ENCODE measurements around the gene ARFIP1. TPM values are rescaled to one million over a fixed set of nuclear protein-coding genes. Genes with fewer than 3 reads are reported as not detected.

The ARFIP1 gene
- total RNA-seq, 1 donor from 2014 or later: 34.4 TPM

DNA sequence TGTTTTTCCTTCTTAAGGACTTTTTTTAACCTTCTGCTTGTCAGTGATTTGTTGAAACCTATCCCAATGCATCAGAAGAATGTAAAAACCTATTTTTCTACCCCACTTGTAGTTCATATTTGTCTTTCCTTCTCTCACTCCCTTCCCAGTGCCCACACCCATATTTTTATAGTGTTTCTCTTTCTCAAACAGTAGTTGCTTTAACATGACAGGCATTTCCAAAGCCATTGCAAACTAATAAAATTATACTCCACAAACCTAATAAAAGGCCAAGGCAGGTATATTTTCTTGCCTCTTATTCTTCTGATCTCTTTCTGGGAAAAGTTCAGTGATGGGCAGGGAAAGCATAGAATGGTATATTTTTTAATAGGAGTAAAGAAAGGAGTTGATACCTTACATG is 120.6 kb downstream of the ARFIP1 start:
- no peak for DNase-seq

DNA sequence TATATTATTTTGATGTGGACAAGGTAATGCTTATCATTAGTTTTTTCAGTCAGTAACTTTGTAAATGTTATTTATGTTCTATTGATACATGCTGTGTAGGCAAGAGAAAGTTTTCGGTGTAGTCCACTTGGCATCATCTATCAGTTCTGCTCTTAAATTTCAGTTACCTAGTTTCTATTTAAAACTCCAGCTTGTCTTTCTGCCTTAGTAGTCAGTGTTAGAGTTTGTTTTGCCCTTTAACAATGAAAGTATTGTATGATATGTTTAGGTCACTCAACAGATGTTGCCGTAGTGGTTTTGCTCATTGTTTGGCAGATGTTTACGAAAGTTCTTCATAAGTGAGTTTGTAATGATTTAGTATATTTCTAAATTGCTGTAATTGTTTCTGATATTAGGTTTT is 121.5 kb downstream of the ARFIP1 start:
- no peak for DNase-seq

DNA sequence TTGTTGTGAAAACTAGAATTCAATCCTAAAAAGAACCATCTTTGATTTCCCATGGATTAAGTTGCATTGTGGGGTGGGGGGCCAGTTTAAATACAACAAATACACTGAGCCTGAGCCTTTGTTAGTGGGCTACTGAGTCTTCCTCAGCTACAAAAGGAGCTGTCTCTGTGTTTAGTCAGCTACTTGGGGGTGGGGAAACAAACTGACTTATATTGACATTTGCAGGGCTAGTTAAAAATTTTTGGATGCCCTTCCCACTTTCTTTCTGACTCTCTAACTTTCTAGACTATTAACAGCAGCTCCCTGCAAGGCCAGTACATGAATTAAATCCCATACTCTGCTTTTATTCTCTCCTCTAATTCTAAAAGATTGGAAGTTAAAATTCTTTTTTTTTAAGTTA is 123.9 kb downstream of the ARFIP1 start:
- DNase-seq: no peak

DNA sequence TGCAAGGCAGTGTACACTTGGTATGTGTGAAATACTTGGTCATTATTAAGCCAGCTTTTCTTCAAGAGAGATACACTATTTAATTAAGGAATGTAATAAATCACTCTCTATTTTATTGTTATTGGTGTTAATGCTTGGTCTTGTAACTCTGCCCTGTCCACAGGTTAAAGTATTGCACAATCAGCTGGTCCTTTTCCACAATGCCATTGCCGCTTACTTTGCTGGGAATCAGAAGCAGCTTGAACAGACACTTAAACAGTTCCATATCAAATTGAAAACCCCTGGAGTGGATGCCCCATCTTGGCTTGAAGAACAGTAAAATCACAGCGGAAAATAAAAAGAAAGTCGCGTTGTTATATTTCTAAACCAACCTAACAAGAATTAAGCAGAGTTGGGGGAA is 130.1 kb downstream of the ARFIP1 start:
- no peak for DNase-seq

DNA sequence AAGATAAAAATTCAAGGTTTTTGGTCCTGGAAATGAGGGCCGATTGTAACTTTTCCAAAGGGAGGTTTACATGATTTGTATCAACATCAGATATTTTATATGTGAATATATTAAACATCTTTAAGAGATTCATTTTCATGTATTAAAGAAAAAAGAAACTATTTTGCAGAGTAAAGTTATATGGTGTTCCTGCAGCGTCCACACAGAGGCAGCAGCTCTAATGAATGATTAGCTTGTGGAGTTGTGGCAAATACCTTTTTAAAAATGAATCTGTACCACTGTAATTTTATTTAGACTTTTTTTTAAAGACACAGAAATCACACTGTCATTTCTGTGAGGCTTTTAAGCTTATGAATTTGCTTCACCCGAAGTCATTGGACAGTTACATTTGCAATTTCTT is 130.8 kb downstream of the ARFIP1 start:
- DNase-seq: no peak

DNA sequence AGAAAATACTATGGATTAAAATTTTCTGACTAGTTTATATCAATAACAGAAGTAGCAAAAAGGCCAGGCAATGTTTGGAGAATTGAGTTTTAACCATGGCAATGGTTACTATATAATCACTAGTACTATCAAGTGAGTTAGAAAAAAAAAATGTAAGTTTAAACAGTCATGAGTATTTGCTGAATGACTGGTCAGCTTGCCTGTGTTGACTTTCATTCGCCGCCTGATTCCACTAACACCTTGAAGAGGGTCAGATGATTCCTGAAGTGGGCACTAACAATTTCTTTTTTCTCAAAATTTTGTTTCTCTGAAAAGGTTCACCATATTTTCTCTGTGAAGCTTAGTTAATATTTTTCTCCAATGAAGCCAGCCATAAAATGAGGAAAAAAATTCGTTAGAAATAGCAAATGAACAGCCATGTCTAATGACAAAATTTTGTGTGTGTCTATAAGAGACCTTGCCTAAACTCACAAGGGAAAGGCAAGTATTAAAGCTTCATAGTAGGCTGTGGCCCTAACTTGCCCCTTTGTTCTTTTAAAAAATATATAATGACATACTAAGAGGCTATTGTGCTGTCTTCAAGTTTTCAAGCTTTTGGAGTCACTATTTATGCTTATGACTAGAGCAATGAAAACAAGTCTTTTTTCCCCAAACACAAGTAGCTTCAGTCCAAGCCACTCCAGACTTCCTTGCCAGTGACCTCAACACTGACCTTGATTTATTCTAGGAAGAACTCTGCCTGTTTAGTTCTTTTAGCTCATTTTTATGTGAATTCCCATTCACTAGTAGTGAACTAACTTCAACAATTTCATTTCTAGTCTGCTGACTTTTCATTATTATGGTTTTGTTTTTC is 138.0 kb downstream of the ARFIP1 start:
- DNase-seq: no peak

DNA sequence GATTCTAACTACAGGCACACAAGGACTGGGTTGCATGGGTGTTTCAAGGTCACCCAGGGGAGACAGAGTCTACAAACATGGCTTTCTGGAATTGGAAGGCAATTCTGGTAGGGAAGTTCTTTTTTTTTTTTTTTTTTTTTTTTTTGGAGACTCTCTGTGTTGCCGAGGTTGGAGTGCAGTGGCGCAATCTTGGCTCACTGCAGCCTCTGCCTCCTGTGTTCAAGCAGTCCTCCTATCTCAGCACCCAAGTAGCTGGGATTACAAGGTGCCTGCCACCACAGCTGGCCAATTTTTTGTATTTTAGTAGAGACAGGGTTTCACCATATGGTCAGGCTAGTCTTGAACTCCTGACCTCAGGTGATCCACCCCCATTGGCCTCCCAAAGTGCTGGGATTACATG is 140.1 kb downstream of the ARFIP1 start:
- no peak for DNase-seq

DNA sequence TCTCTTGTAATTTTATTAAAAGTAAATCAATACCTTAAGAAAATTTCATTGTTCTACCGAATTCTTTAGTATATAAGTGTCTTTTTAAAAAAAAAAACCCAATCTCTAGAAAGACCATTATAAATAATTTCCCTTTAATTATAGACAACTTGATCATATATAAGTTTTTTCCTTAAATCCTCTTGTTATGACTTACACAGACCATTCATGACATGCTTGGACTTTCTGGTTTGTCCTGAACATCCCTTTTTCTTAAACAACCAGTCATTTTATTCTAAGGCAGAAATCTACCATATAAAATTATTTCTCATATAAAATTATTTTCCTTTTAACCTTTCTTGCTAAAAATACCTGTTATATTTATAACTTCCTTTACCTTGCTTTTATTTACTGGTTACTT is 141.0 kb downstream of the ARFIP1 start:
- peak; percentile 20 for DNase-seq

DNA sequence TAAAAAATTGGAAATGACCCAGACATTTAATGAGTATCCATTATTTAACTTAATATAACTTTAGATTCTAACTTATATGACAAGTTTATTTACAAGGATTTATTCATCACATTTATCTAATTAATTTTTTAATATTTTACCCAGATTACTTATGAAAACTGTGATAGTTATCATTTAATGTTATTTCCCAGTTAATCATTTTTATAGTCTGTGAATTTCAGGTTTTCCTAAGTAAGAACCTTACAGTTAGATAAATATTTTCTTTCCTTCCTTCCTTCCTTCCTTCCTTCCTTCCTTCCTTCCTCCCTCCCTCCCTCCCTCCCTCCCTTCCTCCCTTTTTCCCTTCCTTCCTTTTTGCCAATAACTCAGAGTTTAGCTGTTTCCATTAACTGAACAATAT is 141.5 kb downstream of the ARFIP1 start:
- no peak for DNase-seq

DNA sequence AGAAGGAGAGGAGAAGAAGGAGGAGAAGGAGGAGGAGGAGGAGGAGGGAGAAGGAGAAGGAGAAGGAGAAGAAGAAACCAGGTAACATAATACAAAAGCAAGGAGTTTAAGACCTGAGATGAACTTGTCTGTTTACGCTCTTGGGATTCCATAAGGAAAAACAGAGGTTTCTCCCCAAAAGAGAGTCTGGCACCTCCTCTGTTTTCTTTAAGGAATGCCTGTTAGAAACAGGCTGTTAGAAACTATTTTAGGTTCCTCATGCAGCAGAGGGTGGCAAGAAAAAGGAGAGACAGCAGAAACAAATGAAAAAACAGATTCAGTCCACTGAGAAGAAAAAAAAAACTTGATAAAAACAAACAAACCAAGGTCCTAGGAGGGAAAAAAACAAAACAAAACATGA is 146.1 kb downstream of the ARFIP1 start:
- no peak for DNase-seq

DNA sequence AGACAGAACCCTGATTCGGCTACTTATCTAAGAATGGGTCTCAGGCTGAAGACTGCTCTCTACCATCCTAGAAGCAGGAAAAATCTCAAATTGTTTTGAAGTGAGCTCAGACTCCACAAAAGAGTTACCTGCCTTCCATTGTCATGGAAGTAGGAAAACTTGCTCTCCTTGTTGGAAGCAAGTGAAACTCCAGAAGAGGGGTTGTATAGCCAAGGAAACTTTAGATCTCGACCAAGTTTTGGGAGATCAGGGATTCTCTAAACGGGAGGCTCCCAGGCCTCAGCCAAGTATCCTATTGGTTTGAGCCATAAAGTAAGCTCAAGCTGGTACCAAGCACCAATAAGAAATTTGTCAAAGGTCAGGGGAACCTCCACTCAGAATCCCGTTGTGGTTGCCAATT is 147.2 kb downstream of the ARFIP1 start:
- DNase-seq: no peak

DNA sequence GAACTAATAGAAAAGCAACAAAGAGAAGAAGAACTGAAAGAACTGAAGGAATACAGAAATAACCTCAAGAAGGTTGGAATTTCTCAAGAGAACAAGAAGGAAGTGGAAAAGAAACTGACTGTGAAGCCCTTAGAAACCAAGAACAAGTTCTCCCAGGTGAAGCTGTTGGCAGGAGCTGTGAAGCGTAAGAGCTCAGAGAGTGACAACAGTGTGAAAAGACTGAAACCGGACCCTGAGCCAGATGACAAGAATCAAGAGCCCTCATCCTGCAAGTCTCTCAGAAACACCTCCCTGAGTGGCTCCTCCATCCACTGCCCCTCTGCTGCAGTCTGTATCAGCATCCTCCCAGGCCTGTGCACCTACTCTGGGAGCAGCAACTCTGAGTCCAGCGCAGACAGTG is 148.0 kb downstream of the ARFIP1 start:
- DNase-seq: no peak

DNA sequence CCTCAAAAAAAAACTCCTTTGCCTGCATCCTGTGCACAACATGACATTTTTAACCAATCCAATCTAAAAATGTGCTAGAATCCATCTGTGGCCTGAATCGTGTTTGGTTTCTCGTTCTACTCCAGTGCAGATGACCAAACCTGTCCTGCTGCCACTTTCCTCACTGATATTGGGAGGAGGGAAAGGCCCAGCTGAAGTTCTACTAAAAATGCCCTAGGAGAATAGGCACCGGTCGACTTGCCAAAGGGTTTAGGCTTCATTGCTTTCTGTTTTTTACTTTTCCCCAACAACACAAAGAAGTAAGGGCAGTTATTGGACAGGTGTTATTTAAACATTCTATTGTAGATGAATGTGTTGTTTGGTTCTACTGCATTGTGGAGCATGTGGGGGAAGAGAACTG is 148.5 kb downstream of the ARFIP1 start:
- no peak for DNase-seq

DNA sequence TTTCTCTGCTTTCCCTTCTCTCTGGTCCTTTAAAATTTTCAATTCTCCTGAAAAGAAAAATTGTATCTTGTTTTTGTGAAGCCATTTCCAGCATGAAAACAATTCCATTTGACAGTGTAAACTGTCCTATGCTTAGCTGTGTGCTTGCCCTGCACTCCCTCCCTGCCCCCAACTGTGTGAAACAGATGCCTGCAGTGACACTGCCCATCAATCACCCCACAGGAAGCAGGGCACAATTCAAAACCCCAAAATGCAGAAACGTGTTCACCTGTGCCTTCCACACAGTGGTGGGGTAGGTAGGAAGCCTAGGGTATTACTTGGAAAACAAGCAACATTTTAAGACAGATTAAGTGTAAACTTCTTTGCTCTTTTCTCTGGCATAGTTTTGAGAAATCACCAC is 150.1 kb downstream of the ARFIP1 start:
- no peak for DNase-seq

DNA sequence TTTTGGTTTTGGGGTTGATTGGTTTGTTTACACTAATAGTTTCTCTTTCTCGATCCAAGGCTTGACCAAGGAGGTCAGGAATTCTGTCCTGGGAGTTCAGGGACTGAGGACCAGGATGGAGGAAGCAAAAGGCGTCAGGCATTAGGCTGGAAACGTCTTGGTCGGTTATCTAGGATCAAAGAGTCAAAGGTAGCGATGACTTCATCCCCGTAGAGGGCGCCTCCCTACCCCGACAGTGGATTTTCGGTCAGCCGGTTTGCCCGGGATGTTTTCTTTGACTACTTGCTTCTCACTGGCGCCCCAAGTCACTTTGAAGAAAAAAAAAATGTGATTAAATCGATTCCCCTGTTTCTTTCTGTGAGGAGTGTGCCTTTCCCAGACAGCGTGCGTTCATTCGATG is 155.4 kb downstream of the ARFIP1 start:
- DNase-seq: no peak

DNA sequence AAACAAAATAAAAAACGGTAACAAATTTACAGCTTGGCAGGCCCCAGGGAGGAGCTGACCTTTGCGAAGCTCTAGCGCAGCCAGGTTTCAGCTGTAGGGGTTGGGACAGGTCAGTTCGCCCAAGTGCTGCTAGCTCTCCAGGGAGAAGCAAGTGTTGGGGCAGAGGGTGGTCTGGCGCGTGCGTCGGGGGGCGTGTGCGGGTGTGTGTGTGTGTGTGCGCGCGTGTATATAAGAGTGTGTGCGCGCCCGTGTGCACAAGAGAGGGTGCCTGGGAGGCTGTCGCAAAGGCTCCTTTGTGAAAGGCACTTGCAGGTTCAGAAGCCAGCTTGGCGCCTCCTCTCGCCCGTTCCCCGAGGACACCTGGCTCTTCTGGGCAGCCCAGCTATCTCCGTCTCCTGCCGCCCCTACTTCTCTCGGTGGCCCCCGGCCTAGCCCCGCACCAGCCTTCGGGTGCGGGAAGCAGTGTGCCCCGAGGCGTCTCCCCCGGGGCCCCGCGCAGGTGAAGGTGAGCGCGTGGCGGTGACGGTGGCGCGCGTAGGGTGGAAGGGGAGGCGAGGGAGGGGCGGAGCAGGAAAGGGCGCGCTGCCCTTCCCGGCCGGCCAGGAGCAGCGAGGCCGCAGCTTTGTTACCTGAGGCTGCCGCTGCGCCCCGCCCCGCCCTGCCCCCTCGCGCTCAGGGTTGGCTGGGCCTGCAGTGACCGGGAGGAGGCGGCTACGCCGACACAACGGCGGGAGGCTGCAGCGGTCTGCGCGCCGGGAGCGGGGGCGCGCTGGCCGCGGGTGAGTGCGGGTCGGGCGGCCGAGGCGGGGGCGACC is 156.1 kb downstream of the ARFIP1 start, which contains the start of gene FHDC1:
Gene FHDC1 (plus strand): TSS at position 693 of the 815 bp plus-strand sequence. CDS start 6,735 bp downstream, outside the sequence.
- peak; percentile 19 for DNase-seq

DNA sequence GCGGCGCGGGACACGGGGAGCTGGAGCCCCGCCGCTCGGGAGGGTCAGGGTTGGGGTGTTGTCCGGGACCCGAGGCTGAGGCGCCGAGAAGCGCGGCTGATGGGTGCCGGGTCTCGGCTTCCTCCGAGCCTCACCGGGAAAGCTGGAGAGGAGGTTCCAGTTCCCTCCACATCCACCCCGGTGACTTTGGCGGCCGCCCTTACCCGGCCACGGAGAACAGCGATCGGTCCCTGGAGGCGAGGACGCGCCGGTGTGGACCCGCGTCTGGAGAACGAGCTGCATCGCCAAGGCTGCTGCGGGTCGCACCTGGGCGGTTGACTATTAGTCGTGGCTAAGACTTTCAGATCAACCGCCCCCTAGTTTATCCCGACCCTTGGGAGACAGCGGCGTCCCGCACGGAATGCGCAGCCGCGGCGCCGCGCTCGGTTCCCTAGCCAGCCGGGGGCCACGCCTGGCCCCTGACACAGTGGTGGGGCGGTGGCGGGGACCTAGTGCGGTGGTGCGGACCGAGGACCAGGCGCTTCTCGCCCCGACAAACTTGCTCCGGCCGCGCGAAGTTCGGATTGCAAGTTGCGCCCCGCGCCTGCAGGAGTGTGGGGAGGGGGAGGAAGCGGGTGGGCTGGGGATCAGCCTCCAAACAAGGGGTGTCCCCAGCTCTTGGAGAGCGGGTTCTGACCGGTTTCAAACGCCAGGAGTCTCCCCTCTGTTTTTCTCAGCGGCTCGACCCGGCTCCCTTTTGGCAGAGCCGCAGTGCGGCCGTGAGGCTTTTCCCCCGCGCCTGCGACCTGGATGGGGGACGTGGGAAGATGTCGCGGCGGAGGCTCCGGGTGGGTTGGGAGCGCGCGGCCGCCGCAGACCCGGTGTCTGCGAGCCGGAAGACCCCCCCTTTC is 156.9 kb downstream of the ARFIP1 start:
- peak; percentile 26 for DNase-seq

DNA sequence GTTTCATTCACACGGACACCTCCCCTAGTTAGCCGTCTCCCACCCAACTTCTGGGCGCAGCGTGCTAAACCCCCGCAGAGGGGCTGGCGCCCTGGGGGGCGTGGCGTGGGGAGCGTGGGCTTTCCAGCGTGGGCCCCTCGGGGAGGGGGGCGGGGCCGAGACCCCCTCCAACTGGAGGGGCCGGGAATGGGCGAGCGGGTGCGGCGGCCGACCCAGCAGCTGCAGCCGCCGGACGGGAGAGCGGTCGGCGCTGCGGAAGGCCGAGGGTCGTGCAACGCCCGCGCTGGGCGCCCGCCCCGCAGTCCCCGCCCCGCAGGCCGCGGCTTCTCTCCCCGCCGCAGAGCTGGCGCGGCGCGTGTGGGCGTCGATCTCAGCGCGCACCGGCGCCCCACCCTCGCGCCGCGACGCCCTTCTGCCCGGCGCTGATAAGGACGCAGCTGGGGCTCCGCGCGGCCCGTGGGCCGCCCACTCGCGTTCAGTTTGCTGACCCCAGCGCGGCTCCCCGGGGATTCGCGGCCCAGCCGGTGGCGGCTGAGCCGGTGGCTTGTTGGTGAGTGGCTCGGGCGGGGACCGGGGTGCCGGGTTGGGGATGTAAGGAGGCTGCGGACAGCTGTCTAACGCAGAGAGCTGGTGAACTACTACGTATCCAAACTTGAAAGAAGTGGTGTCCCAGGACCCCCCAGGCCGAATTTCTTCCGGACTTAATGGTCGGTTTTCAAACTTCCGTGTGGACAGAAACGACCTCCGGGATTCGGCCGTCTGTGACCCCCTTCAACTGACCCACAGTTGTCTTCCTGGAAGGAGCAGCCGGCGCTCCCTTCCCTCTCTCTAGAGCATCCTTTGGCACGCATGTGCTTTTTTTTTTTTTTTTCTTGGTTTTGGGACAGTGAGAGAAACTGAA is 157.8 kb downstream of the ARFIP1 start:
- DNase-seq: peak; percentile 31

DNA sequence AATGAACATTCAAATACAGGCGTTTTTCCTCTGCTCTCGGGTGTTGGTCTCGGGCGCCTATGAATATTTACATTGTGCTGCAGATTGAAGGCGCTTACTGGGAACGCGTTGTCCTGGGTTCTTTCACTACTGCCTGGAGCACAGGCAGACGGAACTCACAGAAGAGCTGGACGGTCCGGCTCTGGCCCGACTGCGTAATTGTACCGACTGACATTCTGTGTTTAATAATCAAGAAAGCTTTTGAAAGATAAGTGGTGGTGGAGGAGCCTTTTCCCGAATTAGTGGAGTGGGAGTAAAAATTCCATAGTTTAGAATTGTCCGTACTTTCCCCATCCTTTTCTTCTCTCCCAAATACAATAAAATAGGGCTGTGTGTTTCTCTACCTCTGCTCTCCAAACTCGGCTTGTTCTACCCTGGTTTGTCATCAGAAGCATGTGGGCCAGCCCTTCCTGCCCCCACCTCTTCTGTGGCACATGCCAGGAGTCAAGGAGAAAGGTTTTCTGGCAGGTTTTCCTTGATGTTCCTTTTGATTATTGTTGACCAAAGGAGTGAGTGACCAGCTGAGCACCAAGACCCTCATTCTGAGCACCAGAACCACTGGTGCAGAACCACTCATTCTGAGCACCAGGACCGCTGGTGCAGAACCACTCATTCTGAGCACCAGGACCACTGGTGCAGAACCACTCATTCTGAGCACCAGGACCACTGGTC is 158.6 kb downstream of the ARFIP1 start:
- no peak for DNase-seq

DNA sequence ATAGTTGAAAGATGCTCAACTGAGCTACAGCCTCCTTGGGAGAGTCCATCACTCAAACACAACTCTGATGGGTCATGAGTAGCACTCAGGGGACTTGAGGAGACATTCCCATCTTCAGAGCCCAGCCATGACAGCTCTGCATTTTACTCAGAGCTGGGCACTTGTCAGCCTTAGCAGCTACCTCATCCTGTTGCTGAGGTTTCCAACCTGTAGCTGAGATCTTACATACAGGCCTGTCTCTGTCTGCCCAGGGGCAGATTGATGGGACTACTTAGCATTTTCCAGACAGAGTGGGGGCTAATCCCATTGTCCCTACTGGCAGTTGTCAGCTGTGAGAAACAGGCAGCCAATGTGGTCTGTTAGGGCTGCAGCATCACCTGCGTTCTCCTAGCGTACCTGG is 159.9 kb downstream of the ARFIP1 start:
- no peak for DNase-seq

DNA sequence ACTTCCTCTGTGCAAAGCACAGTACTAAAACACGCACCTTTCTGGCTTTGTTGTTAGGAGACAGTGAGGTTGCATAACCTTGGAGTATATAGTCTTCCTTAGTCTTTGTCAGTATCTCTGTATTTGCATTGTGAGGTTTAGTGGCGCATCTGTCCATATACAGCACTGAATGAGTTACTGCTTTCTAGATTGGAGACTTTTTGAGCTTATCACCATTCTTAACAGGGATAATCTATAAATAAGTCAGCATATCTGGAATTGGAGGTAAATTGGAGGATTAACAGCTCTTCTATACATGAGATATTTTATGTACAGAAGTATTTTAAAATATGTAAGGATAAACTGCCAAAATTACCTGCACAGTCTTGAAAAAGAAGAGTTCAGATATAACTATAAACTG is 160.7 kb downstream of the ARFIP1 start:
- DNase-seq: no peak

All from dermis blood vessel endothelial cell (primary cell).